ENCODE data around the gene BTBD19.

Gene BTBD19

DNA sequence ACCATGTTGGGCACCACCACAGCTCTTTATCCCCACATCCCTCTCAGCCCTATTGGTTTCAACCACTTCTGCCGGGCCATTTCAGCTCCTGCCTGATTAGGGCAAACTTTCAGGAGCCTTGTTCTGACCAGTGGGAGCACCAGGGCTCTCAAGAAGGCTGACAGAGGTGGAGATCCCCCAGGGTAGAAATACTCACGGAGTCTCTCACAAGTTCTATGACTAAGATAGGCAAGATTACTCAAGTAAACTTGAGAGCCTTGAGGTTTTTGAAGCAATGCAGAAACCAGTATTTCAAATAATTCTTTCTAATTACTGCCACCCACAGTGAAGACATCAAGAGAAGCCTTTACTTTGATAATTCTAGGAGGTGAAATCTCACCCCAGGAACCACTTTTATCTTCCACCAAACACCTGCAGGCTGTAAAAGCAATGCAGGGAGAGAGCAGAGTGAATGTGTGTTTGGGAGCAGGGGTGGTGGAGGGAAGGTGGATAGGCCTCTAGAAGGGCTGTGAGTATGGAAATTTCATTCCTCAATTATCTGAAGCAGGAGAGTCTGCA lies 41.3 kb downstream of the BTBD19 start:
- H3K27ac ChIP-seq: no peak overlapping the region
- DNase-seq (ENCODE audit: low read depth, low spot score): no peak

DNA sequence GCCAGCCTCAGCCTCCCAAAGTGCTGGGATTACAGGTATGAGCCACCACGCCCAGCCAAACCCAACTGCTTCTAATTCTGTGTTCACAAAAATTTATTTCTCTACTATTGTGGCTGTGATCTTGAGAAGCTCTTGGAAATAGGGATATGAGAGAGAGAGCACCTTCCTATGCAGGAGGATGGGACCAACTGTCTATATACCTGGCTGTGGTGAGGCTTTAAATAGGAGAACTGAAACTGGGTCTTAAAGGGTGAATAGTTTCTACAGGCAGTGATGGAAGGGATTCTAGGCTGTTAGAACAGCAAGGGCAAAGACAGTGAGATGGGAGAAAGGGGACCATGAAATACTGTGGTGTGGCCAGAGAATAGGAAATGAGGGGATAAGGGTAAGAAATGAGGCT lies 43.0 kb downstream of the BTBD19 start:
- no peak for DNase-seq (ENCODE audit: low read depth, low spot score)
- H3K27ac ChIP-seq: no peak overlapping the region

DNA sequence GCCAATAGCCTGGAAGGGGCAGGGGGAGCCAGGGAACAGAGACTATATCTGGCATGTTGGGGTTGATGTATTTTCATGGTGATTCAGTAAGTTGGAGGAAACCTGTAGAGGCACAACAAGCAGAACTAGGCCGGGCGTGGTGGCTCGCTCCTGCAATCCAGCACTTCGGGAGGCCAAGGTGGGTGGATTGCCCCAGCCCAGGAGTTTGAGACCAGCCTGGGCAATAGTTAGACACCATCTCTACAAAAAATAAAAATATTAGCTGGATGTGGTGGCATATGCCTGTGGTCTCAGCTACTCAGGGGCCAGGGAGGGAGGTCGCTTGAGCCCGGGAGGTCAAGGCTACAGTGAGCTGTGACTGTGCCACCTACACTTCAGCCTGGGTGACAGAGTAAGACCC lies 44.9 kb downstream of the BTBD19 start:
- no peak for DNase-seq (ENCODE audit: low read depth, low spot score)
- H3K27ac ChIP-seq: no peak overlapping the region

- no peak overlapping the region for H3K27ac ChIP-seq
- DNase-seq (ENCODE audit: low read depth, low spot score): no peak
These were observed 46.6 kb downstream of the BTBD19 start for GRCh38 chr1:44854970-44855369.

DNA sequence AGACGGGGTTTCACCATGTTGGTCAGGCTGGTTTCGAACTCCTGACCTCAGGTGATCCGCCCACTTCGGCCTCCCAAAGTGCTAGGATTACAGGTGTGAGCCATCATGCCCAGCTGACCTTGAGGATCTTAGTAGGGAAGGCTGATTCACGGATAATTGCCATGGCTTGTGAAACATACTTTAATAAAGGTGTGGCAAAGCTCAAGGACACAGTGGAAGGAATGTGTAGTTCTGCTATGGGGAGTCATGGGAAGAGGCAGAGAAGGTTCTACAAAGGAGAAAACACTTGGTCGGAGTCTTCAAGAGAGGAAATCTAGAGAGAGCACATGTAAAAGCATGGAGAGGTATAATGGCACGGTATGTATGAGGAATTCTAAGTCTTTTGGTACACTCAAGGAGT lies 47.4 kb downstream of the BTBD19 start:
- no peak for DNase-seq (ENCODE audit: low read depth, low spot score)
- no peak overlapping the region for H3K27ac ChIP-seq

- H3K27ac ChIP-seq: no peak overlapping the region
- DNase-seq (ENCODE audit: low read depth, low spot score): no peak
These were observed 49.1 kb downstream of the BTBD19 start for GRCh38 chr1:44857446-44857845.

- DNase-seq (ENCODE audit: low read depth, low spot score): no peak
- H3K27ac ChIP-seq: no peak overlapping the region
These were observed 52.0 kb downstream of the BTBD19 start for GRCh38 chr1:44860331-44860730.

GRCh38 chr1:44860891-44861425 lies 52.6 kb downstream of the BTBD19 start:
- DNase-seq (ENCODE audit: low read depth, low spot score): no peak
- H3K27ac ChIP-seq: no peak overlapping the region

DNA sequence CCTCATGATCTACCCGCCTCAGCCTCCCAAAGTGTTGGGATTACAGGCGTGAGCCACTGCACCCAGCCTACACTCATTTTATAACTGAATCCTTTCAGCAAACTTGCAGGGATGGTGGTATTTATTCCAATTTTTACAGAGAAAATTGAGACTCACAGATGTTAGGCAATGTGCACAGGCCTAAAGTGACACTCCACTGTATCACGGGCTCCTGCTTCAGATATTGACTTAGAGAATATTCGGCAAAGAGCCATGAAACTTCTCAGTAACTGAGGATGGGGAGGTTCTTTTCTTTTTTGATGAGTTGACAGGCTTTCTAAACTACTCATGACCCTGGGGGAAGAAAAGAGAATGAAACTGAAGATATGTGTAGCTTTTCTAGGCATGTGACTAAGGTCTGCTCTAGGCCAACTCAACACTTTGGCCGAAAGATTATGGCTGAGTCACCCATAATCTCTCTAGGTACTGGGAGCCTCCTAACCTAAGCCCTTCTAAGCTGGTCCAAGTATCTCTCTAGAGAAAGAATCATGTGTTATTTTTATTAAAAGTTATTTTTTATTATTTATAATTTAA lies 54.6 kb downstream of the BTBD19 start:
- H3K27ac ChIP-seq: no peak overlapping the region
- DNase-seq (ENCODE audit: low read depth, low spot score): no peak

Measured in epithelial cell of prostate (primary cell).